Stomach (tissue), 4 donors: ENCODE results near the gene SH3BP4.

ENCODE experiments used
- CTCF ChIP-seq, 7 experiments: fragments of 450-650 bp in 4 of 7; fragments of 200-600 bp in 3 of 7; sonication (generic) in 3 of 7; IDR thresholded peaks; one replicate each; pipeline ENCODE4 v1.5.1; 2016 to 2019; ENCODE audit warnings: antibody characterized with exemption in 7 of 7, control low read depth in 2 of 7, mild to moderate bottlenecking in 1 of 7
- EP300 ChIP-seq: sonication (generic); formaldehyde crosslinking; IDR thresholded peaks from one replicate; pipeline ENCODE4 v1.6.1; 2017; ENCODE audit warnings: antibody characterized with exemption
- POLR2A ChIP-seq, 4 donors: fragments of 450-650 bp; IDR thresholded peaks; one replicate each; pipeline ENCODE4 v1.6.1; 2016; ENCODE audit warnings: antibody characterized with exemption in 4 of 4, control low read depth in 2 of 4, mild to moderate bottlenecking in 1 of 4, moderate library complexity in 1 of 4
- POLR2AphosphoS5 ChIP-seq, 3 donors: sonication (generic); formaldehyde crosslinking; IDR thresholded peaks; one replicate each; pipeline ENCODE4 v1.6.1; 2016; ENCODE audit warnings: antibody characterized with exemption in 3 of 3

- TF ChIP-seq CTCF (IDR thresholded peaks at IDR 0.05): no peak
- TF ChIP-seq POLR2AphosphoS5 (IDR thresholded peaks at IDR 0.05): no peak
- TF ChIP-seq POLR2A (IDR thresholded peaks at IDR 0.05): no peak
- no peak for TF ChIP-seq EP300
These were observed 41.0 kb downstream of the SH3BP4 start for GRCh38 chr2:234992624-234993349.
